HG03175 (cell line): ENCODE results near the gene BTN1A1.

Experiments used
- ATAC-seq: cut with Tn5 transposase; IDR thresholded peaks from one replicate; pipeline ENCODE4 v1.9.1; 2021; ENCODE audit warnings: mild to moderate bottlenecking, moderate library complexity; ENCODE audit not compliant: unreplicated experiment

Gene BTN1A1

DNA sequence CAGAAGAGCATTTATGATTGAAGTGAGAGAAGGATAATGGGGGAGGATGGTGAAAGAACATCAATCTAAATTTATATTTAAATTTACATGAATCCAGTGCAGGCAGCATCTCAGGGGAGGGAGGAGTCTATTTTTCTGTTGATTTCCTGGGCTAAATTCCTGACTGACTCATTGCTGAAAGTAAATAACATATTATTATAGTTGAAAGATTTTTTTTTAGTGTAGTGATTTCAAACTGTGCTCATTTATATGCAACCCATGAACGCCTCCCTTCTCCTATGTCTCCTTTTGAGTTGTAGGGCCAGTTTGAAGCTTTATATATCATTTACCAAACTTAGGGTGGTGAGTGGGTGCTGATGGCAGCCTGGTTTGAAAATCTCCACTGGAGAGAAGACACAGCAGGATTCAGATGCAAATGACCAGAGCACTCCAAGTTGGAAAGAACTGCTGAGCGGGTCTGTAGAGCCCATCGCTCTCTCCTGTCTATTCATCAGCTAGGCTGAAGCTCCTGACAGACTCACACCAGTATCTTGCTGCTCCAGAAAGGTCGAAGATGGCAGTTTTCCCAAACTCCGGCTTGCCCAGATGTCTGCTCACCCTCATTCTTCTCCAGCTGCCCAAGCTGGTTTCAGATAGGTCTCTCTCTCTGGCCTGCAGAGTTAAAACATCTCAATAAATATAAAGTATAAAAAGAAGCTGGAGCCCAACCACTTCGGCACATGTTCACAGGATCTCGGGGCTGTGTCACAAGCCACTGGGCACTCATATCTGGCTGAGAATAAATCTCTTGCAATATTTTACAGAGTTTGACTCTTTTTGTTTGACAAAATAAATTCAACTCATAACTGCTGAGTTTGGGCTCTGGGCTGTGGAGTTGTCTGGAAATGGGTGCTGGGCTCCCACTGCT is 24.0 kb upstream of the BTN1A1 start:
- ATAC-seq: no peak

DNA sequence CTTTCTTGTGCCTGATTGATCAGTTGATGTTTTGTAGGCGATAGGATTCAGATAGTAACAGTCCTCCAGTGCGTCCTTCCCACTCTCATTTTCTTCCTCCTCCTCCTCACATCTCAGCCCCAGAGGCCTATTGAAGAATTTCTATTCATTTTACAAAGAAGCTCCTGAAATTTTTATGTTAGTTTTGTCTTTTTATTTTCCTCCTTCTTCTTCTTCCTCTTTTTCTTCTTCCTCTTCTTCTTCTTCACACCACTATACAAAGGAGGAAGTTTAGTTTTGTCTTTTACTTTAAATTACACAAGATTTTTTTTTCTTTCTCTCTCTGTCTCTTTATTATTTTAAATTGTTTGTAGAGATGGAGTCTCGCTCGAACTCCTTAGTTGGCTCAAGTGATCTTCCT is 23.2 kb upstream of the BTN1A1 start:
- ATAC-seq: no peak

DNA sequence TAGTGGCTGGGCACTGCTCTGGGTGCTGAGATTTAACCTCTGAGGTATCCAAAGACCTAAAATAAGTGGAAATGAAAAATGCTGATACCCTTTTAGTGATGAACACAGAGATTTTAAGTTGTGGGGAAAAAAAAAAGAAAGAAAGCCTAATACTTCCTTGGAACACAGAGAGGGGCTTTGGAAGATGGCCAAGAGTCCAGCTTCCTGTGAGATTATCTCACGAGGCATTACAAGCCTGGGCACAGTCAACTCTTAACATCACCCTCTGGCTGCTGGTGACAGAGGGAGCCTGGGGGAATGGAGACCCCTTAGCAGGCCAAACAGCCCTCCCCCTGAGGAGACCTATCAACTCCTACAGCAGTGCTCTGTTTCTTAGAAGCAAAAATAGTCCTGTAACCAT is 22.7 kb upstream of the BTN1A1 start:
- no peak for ATAC-seq

DNA sequence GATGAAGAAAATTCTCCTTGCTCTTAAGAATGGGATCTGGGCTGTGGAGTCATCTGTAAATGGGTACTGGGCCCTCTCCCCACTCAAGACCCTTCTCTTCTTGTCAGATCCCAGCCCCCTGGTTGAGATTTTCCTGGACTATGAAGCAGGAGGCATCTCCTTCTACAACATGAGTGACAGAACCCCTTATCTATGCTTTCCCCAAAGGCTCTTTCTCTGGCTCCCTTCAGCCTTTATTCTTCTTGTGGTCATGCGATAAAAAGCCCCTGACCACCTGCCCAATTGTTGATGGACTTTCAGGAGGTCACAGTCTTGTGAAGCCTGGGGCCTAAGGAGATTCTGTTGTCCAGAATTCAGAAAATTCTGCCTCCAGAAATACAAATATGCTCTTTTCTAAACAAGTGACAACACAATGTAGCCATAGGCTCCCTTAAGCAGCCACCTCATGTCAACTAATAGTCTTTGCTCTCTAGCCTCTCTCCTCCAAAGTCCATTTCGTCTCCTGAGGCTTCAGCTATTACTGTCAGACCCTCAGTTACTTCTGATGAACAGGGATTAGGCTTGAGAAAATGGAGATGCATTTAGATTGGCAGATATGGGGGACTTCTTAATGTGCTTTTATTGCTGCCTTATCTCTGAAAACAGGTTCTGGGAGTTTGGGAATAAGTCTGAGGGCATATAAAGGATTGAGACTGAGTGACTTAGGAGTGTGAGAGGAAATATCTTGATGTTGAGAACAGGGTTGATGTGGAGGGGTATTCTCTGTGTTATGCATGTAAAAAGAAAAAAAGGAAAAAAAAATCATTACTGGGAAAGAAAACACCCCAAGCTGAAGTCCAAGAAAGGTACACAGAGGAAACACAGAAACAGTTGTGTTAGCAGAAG is 21.8 kb upstream of the BTN1A1 start:
- ATAC-seq: no peak

DNA sequence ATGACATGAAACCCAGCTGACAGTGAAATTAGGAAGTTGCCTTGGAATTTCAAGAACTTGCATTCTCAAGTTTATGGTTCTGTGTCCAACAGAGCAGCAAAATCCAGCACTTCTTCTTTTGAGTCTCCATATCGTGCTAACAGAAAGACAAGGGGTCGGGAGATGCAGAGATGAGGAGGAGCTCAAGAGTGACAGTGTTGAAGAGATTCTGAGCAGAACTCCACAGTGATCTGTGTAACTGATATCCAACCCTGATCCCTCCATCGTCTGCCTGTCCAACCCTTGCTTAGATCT is 21.2 kb upstream of the BTN1A1 start:
- ATAC-seq: no peak

DNA sequence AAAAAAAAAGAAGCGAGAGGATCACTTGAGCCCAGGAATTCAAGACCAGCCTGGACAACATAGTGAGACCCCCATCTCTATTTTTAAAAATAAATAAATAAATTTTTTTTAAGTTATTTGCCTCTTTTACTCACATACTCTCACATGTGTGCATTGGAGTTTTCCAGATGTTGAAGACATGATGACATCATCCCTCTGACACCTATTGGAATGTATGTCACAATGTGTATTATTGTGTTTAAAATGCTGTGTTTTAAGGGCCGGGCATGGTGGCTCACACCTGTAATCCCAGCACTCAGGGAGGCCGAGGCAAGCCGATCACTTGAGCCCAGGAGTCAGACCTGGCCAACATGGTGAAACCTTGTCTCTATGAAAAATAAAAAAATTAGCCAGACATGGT is 17.8 kb upstream of the BTN1A1 start:
- ATAC-seq: no peak

DNA sequence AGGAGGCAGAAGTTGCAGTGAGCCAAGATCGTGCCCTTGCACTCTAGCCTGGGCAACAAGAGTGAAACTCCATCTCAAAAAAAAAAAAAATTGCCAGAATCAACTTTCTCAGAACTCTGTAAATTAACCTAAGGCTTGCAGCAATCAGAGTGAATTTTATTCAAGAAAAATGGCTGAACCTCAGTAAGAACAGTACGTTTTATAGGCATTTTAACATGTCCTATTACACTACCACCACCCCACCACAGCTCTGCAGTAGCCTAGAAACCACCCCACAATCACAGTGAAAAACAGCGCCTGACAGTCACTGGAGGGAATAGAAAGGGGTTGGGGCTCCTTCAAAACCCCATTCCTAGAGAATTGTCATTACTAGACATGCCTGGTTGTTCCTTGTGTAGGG is 16.4 kb upstream of the BTN1A1 start:
- ATAC-seq: no peak

DNA sequence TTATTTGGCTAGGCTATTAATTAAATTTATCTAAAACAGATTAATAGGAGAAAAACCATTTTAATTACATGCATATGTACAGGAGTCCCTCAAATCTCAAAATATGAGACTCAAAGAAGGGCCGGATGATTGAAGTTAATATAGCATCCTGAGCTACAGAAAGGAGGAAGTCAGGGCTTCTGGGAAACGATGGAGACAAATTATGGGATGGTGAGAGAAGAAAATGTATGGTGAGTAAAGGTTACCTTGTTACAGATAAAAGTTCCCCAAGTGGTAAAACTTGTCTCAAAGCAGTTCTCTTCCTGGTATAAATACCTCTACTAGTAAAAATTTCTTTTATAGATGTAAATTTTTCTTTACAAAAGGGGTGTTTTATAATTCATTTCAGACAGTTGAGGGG is 15.9 kb upstream of the BTN1A1 start:
- ATAC-seq: no peak

DNA sequence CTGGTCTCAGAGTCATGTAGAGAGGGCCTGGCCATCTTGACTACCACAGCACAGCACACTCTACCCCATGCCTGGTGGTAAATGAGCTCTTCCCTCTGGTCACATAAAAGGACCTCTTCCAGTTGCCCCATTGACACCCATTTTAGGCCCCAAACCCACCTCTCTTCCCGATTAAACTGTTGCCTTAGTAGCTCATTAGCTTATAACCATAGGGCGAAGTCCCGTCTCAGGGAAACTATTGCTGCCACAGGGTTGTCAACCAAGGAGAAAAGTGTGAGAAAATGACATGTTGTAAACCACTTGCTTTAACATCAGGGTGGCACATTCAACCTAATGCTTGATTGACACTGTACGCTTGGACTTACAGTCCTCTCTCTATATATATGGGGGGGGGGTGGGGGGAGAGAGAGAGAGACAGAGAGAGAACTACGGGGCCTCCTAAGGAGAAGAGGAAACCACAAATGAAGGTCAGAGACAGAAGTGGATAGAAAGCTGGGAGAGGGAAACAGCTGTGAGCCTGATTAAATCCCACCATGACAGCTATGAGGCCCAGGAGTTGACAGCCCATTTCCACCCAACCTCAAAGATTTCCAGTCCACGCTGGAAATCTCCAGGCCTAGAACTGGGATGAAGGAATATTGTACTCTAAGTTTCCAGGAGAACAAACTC is 14.9 kb upstream of the BTN1A1 start:
- ATAC-seq: no peak

DNA sequence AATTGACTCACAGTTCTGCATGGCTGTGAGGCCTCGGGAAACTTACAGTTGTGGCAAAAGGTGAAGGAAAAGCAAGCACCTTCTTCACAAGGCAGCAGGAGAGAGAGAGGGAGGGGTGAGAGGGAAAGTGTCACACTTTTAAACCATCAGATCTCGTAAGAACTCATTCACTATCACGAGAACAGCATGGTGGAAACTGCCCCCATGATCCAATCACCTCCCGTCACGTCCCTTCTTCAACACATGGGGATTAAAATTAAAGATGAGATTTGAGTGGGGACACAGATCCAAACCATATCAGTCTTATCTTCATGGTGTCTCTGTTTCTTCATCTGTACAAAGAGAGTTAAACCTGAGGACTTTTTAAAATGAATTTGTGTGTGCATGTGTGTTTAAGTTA is 13.7 kb upstream of the BTN1A1 start:
- ATAC-seq: no peak

DNA sequence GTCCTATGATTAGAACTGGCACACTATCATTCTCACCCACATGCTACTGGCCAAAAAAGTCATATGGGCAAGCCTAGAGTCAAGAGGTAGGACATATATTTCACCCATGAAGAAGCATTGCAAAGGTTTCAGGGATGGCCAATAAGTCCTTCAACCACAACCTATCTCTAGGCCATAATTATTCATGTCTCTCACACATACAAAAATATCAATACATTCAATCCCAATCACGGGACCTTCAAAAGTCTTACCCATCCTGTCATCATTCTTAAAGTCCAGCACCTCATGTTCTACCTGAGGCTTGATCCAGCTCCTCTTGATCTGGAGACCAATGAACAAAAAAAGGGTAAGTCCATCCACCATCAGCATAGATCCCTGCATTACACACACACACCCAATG is 12.6 kb upstream of the BTN1A1 start:
- ATAC-seq: no peak

DNA sequence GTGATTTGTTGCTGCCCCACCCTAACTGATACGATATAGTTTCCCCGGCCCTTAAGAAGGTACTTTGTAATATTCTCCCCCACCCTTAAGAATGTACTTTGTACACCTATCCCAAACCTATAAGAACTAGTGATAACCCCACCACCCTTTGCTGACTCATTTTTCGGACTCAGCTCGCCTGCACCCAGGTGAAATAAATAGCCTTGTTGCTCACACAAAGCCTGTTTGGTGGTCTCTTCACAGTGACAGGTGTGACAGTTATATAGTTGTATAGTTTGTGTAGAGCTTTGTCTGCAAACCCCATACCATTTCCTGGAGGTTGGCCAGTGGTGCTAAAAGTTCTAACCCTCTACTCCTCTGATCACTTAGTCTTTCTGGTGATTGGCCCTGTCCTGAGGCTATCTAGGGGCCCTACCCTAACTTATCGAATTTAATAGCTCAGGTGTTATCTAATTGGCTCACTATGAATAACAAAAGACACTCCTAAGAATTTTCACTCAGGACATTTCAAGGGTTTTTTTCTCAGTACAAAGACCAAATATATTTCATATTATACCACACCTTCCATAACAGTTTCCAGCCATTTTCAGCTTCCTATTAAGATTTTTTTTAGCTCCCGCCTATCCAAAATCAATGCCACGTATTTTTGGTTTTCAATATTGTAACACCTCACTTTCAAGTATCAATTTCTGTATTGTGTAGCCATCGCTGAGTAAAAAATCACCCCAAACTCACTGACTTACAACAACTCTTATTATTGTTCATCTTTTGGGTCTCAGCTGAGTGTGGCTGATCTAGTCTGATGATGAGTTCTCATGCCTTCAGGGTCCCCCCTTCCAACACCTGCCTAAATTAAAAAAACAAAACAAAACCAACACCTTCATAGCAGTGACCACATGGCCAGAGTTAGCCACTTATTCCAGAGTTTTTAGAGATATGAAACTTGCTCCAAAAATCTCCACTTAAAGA is 9.8 kb upstream of the BTN1A1 start:
- no peak for ATAC-seq

DNA sequence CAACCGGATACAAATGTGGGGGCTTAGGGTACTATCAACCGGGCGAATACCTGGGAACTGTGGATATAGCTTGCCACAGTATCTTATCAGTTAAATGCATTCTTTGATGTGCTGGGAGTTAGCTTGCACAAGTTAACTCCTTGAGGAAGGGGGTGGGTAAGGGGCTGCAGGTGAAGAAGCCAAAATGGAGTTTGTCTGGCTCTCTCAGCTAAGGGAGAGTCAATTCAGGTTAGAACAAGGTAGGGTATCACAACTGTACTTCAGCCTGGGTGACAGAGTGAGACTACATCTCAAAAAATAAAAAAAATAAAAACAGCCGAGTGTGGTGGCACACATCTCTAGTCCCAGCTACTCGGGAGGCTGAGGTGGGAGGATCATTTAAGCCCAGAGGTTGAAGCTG is 8.5 kb upstream of the BTN1A1 start:
- ATAC-seq: no peak

DNA sequence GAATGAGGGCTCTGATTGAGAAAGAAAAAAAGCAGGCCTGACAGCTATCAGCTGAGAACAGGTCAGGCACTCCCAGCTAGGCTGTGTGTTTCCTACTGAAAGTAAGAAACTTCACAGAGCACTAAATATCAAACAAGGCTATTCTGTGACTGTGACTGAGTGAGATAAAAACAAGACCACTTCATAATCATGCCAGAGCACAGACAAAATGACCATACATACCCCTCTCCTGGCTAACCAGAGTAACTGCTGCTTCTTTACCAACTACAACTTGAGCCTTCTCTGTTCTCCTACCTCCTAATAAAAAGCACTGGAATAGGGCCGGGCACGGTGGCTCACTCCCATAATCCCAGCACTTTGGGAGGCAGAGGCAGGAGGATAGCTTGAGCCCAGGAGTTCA is 6.8 kb upstream of the BTN1A1 start:
- peak; percentile 61 for ATAC-seq

DNA sequence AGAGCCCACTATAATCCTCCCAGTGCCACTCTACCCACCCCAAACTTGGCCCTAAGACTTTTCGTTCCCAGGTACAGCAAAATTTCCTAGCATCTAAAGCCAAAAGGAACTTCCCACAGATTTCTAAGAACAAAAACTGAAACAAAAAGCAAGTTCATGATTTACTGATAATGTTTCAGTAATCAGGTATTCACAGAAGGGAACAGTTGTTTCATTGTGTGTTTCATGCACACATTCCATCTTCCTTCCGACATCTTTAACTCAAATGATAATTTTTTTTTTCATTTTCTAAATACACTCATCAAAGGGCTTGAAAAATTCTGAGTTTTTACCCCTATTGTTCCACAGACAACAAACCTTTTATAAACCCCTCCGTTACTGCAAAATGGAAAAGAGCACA is 6.0 kb upstream of the BTN1A1 start:
- no peak for ATAC-seq

DNA sequence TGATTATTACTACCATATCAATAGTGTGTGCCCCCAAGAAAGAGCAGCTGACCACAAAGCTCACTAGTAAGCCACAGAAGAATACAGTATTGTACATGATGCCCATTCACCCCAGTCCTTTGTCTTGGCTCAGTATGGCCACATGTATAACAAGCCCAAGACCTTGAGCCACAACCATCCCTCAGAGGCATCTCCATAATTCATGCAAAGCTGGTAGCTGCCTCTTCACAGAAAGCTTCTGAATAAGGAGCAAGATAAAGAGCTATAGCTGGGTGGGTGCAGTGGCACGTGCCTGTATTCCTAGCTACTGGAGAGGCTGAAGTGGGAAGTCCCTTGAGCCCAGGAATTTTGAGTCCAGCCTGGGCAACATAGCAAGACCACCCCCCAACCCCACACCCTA is 4.8 kb upstream of the BTN1A1 start:
- ATAC-seq: no peak

DNA sequence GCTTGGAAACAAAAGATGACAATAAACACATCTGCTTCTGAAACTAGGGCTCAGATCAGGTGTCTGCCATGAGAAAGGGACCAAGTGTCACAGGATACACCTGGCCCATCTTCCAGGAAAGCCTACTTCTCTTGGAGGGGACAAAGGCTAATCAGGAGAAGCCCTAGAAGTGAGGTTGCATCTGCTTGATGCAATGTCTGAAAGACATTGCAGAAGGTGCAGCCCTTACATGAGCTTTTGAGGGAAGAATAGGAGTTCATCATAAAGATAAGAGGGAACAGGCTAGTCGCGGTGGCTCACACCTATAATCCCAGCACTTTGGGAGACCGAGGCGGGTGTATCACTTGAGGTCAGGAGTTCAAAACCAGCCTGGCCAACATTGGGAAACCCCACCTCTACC is 2.5 kb upstream of the BTN1A1 start:
- ATAC-seq: no peak

DNA sequence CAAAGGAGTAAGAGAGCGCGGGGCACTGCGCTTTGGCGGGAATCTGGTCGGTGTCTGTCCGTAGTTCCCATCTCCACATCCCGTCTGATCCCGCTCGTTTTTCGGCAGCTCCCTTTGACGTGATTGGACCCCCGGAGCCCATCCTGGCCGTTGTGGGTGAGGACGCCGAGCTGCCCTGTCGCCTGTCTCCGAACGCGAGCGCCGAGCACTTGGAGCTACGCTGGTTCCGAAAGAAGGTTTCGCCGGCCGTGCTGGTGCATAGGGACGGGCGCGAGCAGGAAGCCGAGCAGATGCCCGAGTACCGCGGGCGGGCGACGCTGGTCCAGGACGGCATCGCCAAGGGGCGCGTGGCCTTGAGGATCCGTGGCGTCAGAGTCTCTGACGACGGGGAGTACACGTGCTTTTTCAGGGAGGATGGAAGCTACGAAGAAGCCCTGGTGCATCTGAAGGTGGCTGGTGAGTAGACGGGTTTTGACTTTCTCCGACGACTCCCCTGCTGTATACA is 1.4 kb downstream of the BTN1A1 start:
- ATAC-seq: no peak

DNA sequence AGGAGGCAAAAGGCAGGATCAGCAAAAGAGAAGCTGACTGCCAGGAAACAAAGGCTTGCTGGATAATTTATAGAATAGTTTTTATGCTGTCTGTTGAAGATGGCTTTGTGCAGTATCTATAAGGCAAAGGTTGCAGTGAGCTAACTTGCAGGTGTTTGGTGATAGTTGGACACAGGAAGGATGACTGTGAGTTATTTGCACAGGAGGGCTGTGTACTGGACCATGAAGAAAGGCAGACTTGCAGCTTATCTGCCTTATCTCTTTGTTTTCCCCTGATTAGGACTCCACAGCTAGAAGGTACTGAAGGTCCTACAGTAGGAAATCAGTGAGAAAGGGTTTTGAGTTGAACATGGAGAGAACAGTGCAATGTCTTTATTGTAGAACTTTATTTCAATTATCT is 2.1 kb downstream of the BTN1A1 start:
- peak; percentile 66 for ATAC-seq

DNA sequence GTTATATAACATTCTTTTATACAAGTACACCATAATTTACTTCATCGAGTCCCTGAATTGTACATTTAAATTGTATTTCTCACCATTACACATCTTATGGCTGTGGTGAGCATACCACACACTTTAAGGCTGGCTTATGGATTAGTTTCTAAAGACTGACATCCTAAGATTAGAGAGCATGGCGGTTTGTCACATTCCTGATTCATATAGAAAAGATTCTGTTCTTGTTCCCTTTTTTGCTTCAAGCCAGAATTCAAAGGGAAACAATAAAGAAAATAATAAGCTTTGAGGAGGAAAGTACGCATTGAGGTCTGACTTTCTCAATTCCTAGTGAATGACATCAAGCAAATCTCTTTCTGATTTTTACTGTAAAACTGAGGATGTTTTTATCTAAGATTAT is 2.5 kb downstream of the BTN1A1 start:
- ATAC-seq: no peak
